GM18508 (cell line): Measurements from ENCODE around the gene SOD1.
"Not testable (repeated sequence)": the region's sequence is repeated elsewhere in the genome, so short reads cannot be mapped to it uniquely, and the experiment has no call there.

Source experiments
- ATAC-seq: cut with Tn5 transposase; IDR thresholded peaks from one replicate; pipeline ENCODE4 v1.9.1; 2021; ENCODE audit warnings: moderate number of reproducible peaks; ENCODE audit not compliant: insufficient read depth, unreplicated experiment

Gene SOD1

GRCh38 chr21:31654821-31655580 lies 4.5 kb upstream of the SOD1 start:
- not testable (repeated sequence) for ATAC-seq

GRCh38 chr21:31656199-31657095 lies 3.0 kb upstream of the SOD1 start:
- no peak for ATAC-seq

- no peak for ATAC-seq
Measured at GRCh38 chr21:31658053-31658452, 1.4 kb upstream of the SOD1 start.

DNA sequence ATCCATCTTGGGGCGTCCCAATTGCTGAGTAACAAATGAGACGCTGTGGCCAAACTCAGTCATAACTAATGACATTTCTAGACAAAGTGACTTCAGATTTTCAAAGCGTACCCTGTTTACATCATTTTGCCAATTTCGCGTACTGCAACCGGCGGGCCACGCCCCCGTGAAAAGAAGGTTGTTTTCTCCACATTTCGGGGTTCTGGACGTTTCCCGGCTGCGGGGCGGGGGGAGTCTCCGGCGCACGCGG lies 282 bp upstream of the SOD1 start:
- ATAC-seq: peak; percentile 22

DNA sequence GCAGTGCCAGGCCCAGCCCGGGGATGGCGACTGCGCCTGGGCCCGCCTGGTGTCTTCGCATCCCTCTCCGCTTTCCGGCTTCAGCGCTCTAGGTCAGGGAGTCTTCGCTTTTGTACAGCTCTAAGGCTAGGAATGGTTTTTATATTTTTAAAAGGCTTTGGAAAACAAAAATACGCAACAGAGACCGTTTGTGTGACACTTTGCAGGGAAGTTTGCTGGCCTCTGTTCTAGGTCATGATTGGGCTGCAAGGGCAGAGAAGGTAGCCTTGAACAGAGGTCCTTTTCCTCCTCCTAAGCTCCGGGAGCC lies 719 bp downstream of the SOD1 start:
- no peak for ATAC-seq

DNA sequence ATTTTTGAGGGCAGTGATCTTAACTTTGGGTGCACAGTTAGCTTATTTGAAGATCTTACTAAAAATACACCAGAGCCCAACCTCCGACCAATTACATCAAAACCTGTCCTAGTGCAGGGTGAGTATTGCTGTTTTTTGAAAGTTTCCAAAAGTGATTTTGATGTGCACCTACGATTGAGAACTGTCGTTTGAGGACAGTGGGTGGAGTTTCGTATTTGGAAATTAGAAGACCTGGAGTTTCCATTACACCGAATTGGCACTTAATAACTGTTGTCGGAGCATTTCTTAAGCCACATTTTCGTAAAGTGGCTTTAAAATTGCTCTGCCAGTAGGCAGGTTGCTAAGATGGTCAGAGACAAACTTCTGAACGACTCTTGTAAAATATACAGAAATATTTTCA lies 1.1 kb downstream of the SOD1 start:
- no peak for ATAC-seq

- no peak for ATAC-seq
Measured at GRCh38 chr21:31663584-31664249, 4.2 kb downstream of the SOD1 start.

GRCh38 chr21:31665397-31665796 lies 5.9 kb downstream of the SOD1 start:
- ATAC-seq: no peak

GRCh38 chr21:31665869-31666268 lies 6.4 kb downstream of the SOD1 start:
- ATAC-seq: not testable (repeated sequence)

DNA sequence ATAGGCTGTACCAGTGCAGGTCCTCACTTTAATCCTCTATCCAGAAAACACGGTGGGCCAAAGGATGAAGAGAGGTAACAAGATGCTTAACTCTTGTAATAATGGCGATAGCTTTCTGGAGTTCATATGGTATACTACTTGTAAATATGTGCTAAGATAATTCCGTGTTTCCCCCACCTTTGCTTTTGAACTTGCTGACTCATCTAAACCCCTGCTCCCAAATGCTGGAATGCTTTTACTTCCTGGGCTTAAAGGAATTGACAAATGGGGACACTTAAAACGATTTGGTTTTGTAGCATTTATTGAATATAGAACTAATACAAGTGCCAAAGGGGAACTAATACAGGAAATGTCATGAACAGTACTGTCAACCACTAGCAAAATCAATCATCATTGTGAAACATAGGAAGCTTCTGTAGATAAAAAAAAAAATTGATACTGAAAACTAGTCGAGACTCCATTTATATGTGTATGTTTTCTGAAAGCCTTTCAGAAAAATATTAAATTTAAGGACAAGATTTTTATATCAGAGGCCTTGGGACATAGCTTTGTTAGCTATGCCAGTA lies 7.0 kb downstream of the SOD1 start:
- no peak for ATAC-seq

- no peak for ATAC-seq
Measured at GRCh38 chr21:31667132-31667531, 7.6 kb downstream of the SOD1 start.

- no peak for ATAC-seq
Measured at GRCh38 chr21:31667639-31668038, 8.1 kb downstream of the SOD1 start.

DNA sequence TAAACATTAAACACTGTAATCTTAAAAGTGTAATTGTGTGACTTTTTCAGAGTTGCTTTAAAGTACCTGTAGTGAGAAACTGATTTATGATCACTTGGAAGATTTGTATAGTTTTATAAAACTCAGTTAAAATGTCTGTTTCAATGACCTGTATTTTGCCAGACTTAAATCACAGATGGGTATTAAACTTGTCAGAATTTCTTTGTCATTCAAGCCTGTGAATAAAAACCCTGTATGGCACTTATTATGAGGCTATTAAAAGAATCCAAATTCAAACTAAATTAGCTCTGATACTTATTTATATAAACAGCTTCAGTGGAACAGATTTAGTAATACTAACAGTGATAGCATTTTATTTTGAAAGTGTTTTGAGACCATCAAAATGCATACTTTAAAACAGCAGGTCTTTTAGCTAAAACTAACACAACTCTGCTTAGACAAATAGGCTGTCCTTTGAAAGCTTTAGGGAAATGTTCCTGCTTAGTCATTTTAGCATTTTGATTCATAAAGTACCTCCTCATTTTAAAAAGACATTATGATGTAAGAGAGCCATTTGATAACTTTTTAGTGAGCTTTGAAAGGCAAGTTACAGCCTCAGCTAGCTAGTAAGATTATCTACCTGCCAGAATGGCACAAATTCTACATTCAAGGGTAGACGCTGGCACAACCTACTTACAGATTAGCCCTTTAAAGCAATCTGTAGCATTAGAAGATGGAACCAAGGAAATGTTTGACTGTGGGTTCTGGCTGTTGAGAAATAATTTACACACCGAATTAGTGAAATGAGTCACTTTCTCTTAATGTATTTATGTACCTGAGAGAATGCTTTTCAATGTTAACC lies 9.4 kb downstream of the SOD1 start:
- peak; percentile 38 for ATAC-seq

GRCh38 chr21:31670070-31670469 lies 10.6 kb downstream of the SOD1 start:
- no peak for ATAC-seq

DNA sequence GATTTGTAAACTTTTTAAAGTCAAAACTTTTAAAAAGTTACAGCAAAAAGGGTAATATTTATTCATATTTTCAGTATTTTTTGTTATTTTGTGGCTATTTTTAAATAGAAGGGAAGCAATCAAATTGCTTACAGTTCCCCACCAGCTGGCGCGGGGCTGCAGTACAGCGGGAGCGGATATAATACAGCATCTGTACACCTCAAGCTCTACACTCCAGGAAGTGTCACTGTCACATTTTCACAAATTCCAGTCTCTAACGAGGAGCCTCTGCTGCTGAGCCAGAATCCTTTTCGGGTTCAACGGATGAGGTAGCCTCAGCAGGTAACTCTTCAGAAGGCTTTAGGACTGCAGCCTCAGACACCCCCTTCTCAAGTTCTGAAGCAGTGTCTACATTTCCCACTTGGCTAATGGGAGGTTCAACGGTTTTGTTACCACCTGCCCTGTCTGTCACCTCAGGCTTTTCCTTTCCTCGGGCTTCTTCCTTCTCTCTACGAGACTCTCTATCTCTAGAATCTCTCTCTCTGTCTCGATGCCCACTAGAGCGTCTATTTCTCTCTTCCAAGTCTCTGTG lies 11.7 kb downstream of the SOD1 start:
- no peak for ATAC-seq

DNA sequence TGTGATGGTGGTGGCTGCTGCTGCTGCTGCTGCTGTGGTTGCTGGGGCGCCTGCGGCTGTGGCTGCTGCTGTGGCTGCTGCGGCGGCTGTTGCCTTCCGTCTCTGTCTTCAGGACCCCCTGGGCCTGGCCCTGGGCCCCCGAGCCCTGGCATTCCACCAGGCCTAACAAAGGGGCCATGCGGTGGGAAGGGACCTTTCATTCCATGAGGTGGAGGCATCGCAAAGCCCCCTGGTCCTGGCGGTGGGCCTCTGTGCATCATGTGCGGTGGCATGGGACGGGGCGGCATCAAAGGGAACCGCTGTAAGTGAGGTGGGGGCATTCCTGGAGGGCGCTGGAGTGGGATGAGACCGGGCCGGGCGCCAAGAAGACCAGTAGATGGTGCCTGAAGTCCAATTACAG lies 12.4 kb downstream of the SOD1 start:
- no peak for ATAC-seq

DNA sequence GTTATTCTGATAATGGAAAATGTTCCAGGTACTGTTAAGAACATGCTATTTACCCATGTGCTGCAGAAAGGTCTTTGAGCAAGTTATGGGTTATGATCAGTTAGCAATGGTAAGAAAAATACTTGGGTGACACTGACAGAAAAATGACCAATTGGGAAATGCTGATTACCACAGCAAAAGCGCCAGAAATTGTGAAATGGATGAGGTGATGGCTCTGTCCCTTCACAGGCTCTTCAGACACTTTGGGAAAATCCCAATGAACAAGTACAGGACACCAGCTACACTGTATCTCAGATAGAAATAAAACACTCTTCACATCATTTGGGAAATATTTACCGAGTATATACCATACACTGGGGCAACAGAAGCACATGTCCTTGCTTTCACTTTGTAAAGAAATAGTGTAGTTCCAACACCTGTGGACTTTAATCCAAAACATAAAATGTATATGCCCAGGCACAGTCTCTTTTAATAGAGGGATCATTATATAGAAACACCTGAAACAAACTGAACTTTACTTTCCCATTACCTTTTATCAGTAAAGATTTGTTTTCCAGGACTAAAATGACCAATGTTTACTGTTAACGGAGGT lies 13.9 kb downstream of the SOD1 start:
- no peak for ATAC-seq

DNA sequence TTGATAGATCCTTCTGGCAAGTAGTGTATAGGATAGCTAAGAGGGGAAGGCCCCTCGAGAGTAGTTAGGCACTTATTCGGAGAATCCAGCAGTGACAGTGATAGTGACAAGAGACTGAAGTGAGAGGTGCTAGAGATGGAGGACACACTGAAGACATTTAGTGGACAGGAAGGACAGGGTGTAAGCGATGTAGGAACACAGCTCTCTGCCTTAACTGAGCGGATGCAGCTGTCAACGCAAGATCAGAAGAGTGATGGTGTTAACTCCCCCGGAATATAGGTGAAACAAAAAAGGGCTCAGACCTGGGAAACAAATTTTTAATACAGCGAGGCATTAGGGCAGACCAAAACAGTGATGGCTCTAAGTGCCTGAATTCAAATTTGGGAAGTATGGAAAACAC lies 15.8 kb downstream of the SOD1 start:
- ATAC-seq: no peak

- no peak for ATAC-seq
Measured at GRCh38 chr21:31675960-31676359, 16.5 kb downstream of the SOD1 start.

DNA sequence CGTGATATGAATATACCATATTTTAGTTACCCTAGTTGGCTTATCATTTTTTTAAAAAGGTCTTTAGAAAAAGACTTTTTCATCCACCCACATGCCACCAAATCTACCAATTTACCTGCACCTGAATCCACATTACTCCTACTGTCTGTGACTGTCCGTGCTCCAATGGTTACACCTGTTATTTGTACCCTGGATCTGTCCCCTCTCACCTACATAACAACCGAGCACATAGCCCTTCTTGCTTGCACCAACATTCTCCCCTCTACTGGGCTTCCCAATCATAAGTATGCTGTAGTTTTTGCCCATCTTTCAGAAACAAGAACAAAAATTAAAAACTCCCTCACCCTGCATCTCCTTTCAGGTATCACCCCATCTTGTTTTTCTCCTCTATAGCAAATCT lies 17.6 kb downstream of the SOD1 start:
- ATAC-seq: no peak
